Mesenteric fat pad (tissue), 1 donor: Measurements from ENCODE around the gene NOX4. TPM values are rescaled to one million over a fixed set of nuclear protein-coding genes. Genes with fewer than 3 reads are reported as not detected.
"Not testable (repeated sequence)": the region's sequence is repeated elsewhere in the genome, so short reads cannot be mapped to it uniquely, and the experiment has no call there.

Experiments
- DNase-seq: peaks from one replicate; pipeline ENCODE4 v3.0.0-alpha.2; 2020; ENCODE audit warnings: low spot score
- total RNA-seq: library from RNA; stranded (reverse); fragmentation: NEBNext Ultra II Directional; extraction: Animal tissue kit (Norgen Biotek cat#: 25700); gene quantifications from one replicate; pipeline ENCODE4 v1.2.1, GENCODE V29; 2021
- donor health status: DM: yes; HTN: yes; CAD: no.

NOX4 gene
- total RNA-seq, 1 donor from 2014 or later, result 11.4 TPM

DNA sequence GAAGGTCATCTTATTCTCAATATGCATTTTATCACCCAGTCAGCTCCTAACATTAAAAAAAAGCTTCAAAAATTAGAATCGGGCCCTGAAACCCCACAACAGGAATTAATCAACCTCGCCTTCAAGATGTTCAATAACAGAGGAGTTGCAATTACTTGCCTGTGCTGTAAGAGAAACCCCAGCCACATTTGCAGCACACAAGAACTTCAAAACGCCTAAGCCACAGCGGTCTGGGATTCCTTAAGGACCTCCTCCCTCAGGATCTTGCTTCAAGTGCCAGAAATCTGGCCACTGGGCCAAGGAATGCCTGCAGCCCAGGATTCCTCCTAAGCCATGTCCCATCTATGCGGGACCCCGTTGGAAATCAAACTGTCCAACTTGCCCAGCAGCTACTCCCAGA, 108.2 kb downstream of the NOX4 start:
- not testable (repeated sequence) for DNase-seq

DNA sequence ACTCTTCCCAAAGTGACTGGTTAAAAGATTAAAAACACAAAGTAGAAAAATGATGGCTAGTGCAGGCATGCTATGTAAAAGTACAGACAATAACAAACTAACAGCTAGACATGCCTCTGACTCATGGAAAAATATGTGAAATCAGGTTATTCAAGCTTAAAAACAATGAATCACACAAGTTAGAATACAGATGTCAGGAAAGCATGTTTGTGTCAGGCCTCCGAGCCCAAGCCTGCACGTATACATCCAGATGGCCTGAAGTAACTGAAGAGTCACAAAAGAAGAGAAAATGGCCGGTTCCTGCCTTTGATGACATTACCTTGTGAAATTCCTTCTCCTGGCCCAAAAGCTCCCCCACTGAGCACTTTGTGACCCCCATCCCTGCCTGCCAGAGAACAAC, 110.1 kb downstream of the NOX4 start:
- DNase-seq, result no peak

DNA sequence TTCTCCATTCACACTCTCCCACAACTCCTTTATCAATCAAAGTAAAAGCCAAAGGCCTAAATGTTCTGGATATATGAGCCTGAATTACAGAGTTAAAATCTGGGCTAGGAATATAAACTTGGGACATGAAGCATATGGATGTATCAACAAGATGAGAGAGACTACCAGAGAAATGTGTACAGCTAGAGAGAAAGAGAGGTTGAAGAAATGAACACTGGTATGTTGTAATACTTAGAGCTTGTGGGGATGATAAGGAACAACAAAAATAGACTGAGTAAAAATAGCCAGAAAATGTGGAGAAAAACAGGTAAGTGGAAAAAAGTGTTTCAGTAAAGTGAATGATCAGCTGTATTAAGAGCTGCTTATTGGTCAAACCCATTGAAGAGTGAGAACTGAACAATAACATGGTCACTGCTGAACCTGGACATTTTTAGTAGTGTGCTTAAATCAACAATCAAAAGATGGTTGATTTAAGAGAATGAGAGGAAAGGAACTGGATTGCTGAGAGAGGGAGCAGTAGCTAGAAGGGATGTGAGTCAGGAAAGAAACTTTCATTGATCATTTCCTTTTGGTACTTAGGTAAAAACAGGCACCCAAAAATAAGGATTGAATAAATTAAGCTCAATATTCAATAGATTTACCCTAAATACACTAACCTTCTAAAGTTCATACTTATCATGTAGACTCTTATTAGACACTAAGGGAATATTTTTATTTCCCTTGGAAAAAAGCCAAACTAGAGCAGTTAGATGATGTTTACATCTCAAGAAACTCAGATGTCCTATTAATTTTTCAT, 111.0 kb downstream of the NOX4 start:
- DNase-seq, result not testable (repeated sequence)

DNA sequence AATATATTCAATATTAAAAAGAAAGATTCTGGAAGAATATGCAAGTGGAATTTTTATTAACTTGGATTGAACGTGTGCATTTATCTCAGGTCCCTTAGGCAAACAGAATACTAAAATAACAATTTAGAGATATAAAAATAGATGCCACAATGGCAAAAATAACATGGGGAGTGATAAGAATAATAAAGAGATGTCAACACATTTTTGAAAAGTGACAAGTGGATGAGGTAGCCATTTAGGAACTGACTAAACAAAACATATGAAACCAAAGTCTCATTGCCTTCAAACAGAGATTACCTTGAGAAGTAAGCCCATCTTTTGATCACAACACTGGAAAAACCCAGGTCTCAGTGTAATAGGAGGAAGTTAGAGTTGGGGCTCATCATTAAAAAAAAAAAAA, 112.2 kb downstream of the NOX4 start:
- not testable (repeated sequence) for DNase-seq

DNA sequence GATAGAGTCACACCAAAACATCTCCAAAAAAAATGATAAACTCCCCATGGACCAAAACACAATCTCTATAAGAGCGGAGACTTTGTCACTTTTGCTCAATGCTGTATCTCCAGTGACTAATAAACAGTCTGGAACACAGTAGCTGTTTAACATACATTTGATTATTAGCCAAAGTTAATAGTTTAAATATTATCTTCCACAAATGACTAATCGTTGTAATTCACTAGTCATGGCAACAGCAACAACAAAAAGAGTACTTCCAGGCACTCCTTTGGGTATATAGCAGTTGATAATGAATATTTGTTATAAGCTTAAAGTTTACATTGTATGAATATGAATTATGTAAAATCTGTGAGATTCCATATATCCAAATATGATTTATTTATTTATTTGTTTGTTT, 121.8 kb downstream of the NOX4 start:
- DNase-seq, result not testable (repeated sequence)

DNA sequence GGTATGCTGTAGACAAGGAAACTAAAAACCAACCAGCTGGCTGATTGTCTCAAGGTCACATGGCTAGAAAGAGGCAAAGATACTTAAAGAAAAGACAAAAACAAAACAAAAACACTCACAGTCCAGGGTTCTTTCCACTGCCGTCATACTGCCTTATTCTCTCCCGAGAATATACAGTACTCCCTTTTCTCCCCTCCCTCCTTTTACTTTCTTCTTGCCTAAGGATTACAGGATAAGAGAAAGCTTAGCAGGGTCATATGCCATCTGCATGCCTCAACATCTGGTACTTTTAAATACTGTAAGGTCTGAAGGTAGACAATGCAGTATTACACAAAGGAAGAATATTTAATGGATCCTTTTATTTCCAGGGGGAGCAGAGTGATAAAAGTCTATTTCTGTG, 126.3 kb downstream of the NOX4 start:
- not testable (repeated sequence) for DNase-seq

DNA sequence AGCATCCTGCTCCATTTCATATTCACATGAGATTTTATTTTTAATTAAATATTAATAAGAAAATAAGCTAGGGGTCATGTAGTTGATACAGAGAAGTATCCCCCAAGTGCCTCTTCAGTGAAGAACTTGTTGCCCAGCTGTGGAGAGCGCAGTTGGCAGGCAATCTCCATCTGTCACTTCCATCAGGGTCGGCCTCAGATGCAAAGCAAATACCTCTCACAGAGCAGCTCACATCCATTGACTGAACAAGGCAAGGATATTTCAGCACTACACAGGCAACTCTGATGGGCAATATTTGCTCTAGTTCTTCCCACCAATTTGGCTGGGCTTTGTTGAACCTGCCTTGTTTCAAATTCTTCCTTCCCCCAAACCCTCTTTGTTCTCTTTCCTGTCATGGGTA, 129.4 kb downstream of the NOX4 start:
- no peak for DNase-seq

DNA sequence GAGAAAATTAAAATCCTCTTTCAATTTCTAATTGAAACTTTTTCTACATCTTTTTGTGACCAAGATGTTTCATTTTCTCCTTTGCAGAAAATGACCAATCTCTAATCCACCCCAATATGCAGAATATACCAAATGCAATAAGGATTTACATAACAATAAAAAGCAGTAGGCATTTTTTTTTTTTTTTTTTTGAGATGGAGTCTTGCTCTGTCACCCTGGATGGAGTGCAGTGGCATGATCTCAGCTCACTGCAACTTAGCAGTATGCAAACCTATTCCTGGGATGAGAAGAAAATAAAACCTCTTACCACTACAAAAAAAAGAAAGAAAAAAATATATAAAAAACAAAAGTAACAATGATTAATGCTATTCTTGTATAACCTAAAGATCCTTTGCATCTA, 132.0 kb downstream of the NOX4 start:
- DNase-seq, result not testable (repeated sequence)

DNA sequence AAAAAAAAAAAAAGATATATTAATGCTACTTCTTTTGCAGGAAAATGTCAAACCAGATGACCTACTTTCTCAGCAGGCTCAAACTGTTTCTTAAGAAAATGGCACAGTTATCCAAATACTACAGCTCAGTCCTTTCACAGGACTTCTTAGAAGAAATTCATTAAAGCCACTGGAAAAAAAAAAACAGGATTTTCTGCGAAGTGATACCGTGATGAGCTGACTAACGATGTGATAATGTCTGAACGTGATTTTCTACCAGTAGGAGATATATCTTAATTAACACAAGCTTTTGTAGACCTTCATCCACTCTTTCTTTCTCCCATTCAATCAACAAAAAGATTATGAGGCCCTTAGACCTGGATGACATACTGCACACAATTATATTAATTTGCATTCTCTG, 132.4 kb downstream of the NOX4 start:
- no peak for DNase-seq

DNA sequence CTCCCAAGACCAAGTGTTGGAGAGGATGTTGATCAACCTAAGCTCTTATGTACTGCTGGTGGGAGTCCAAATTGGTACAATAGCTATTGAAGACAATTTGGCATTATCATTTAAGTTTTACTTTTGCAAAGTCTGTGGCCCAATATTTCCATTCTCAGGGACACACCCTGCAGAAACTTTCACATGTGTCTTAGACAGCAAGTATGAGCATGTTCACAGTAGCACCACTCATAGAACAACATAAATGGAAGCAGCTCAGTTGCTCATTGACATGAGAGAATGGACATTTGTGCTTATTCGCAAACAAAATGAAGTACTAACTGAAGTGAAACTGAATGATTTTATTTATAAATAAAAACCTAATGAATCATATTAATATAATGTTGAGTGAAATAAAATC, 135.5 kb downstream of the NOX4 start:
- no peak for DNase-seq

DNA sequence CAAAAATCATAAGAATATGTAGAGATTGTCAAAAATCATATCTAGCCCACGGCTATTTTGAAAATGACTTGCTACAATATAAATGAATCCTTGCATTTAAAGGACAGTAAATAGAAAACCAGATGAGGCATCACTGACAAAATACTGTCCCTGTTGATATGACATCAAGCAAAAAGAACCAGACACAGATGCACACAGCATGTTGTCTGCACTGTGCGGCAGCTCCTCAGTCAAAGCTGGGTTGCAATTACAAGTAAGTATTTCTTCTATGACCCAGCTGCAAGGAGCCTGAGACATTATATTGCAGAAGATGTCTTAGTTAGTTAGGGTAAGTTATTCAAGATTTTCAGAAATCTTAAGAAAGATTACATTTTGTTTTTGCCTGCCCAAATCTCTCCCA, 136.7 kb downstream of the NOX4 start:
- DNase-seq, result not testable (repeated sequence)

DNA sequence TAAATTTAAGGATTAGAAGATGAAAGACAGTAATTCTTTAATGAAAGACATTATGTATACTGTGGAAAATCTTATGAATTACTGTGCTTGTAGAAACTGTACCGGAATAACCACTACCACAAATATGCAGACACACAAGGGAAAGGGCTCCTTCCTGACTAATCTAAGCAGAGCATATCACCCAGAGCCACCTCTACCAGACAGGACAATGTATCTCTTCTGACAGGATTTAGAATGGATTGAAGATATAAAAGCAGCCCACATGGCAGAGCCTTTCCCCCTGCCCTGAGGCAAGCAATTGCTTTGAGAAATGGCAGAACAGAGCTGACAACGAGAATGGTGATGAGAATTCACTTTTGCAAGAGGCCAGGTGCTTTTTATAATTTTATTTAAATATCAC, 144.1 kb downstream of the NOX4 start:
- DNase-seq, result no peak

DNA sequence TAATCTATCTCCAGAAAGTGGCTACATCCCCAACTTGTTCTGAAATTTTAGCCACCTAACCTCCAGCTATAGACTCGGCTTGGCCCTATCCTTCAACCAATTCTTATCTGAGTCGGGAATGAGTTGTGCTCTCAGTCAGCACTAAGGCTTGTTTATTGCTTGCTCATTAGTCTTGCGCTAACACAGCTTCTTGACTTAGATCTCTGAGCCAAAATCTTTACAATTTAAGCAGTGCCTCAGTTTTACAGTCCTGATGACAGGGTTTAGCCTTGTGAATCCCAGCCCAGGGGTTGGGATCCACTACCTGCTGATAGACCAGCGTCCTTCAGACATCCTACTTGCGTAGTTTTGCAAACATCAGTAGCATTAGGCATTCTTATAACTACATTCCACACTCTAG, 144.6 kb downstream of the NOX4 start:
- DNase-seq, result no peak

DNA sequence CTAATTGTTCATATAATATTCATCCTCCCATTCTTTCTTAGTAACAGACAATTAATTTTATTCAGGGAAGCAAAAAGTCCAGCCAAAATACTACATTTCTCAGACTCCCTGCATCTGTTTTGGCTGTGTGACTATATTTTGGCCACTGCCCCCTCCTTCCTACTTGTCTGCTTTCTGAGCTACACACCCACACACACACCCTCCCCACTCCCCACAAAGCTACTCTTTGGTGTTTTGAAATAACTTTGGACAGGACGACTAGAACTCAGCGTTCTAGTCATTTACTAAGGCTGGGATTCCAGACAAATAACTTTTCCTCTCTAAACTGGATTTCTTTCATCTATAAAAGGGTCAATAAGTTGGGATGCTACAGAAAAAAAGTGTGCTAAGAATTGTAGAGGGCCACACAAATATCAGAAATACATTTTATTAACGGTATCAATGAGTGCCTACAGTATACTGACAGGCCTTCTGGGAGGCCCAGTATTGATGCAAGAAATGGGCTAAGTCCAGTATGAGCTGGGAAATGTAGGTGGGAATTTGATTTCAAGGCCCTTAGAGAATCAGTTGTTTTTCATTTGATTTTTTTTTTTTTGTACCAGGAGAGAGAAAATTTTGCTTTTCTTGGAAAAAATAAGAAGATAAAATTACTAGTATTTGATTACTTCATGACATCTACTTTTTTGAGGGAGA, 148.1 kb downstream of the NOX4 start:
- DNase-seq, result not testable (repeated sequence)

DNA sequence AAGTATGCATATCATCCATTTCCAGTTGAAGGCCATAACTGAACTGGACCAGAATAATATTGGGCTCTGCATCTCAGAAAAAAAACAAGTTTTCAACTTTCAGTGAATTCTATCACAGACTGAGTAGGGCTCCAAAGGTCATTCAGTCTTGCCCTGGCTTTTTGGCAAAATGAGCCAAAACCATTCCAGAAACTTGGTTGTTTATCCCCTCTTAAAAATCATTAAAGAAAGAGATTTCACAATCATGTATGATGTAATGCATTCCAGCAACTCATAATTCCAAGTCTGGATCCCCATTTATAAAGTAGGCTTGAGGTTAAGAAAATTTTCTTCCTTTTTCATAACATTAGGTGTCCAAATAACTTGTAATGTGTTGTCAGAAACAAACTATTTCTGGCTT, 150.7 kb downstream of the NOX4 start:
- DNase-seq, result not testable (repeated sequence)

DNA sequence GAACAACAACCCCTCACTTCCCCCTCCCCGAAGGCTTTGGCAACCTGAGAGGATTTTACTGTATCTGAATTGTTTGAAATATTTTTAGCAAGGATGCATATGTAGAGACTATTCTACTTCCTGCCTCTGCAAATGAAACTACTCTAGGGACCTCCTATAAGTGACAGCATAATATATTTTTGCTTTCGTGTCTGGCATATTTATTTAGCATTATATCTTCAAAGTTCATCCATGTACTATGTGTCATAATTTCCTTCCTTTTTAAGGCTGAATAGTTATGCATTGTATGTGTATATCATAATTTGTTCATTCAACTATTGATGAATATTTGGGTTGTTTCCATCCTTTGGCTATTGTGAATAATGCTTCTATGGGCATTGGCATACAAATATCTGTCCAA, 153.1 kb downstream of the NOX4 start:
- DNase-seq, result not testable (repeated sequence)

DNA sequence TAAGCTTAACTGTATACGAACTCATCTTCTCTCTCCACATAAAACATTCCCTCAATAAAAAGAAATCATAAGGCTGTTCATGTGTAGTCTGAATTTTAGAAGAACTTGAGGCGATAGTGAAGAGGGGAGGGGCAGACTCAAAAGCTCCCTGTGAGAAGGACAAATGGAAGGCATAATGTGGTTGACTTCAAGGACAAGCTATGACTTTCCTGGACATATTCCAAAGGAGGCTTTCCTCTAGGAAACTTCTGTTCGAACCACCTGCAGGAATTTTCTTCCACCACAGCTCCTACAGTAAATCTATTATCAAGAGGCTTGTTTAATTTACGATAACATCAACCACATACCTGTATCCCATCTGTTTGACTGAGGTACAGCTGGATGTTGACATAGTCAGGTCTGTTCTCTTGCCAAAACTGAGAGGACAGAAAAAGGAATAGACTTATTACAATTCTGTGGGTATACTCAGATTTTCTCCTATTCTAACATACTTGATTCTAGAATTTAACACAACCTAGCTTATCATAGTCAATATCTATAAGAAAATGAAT, 154.0 kb downstream of the NOX4 start:
- not testable (repeated sequence) for DNase-seq

DNA sequence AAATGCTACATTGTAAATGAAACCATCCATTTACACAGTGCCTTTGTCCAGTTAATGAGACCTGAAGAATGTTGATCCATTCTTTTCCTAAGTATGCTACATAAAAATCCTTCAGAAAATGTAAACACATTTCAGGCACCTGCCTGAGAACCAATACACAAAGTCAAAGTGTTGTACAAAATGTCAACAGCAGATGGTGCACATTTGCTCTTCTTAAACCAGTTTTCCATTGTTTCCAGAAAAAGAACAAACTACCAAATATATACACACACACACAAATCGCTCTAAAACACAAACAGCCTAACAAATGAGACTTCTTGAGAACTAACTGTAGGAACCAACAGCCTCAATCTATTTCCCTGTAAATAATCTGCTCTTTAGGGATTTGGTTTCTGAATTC, 157.5 kb downstream of the NOX4 start:
- DNase-seq, result not testable (repeated sequence)

DNA sequence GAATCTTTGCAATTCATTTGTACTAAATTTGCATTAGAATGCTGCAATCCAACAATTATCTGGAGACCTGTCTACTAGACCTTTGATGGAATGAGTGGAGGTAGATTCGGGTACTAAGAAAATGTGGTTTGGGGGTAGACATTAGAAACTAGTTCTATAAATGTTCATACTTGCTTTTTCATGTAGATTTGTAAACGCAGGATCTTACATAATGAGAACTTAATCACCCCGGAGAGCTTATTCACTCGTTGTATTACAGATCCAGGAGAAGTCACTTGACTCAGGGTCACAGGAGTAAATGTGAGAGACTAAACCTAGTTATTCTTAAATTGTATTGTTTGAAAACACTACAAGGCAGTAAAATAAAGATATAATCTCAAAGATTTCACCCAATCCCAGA, 159.2 kb downstream of the NOX4 start:
- not testable (repeated sequence) for DNase-seq

DNA sequence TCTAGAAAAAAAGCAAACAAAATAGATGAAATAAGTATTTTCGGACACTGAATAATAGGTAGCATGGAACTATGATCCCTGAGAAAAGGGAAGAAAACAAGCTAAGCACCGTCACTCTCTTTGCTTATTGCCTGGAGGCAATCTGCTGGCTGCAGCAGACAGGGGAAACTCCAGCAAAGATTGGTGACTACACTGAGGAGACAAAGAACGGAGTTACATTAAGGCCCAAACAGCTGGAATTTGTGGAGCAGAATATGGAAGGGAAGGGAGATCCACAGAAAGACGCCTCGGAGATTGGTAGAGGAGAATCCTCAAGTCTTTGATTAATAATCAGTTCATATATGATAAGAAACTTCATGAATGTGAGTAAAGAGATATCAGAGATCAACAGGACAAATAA, 163.3 kb downstream of the NOX4 start:
- no peak for DNase-seq

DNA sequence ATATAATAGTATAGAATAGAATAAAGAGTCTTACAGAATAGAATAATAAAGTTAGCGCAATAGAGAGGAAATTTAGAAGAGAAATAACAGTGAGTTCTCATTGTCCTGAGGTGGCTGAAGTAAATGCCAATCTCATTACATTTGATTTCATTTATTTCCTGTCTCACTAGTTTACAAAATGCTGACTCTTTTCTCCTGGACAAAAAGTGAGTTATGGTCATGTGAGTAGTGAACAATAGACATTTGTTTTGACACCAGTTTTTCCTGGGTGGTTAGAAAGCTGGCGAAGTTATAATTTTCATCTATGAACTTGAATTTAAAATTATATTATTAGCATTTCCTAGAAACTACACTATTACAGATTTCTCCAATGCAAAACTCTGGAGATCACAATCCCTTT, 169.8 kb downstream of the NOX4 start:
- no peak for DNase-seq

DNA sequence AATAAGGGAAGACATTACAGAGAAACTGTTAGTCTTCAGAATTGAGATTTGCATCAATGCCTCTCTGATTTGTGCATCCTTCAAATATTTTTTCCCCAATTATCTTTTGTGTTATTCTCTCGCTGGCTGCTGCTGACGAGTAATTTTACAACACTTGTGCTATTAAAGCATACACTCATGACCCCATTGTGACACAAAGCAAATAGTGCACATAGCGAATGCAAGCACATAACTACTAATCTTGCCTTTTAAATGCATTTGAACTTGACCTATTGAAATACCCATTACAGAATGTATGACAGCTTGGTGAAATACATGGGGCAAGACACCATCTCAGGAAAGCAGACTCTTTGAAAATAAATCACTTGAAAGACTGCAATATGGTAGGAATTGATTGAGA, 180.6 kb downstream of the NOX4 start:
- not testable (repeated sequence) for DNase-seq
